ENCODE measurements around the gene PTPN7.
"Not testable (repeated sequence)": the region's sequence is repeated elsewhere in the genome, so short reads cannot be mapped to it uniquely, and the experiment has no call there.

The PTPN7 gene

DNA sequence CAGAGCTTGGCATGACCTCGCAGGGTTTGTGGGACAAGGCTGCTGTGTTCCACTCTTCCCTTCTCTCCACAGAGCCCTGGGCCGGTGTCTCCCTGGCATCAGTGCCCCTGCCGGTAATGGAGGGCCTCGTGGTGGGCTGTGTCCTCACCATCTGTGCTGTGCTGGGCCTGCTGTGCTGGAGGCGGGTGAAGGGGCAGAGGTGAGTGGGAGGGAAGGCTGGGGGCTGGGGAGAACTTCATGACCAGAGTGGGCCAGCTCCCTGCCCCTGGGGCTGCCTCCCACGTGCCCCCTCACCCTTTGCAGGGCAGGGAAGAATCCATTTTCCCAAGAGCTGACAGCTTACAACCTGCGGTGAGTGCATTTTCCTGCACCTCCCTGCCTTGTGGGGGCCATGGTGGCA, 21.2 kb upstream of the PTPN7 start:
- Mint-ChIP-seq H3K27ac (no peak overlapping the region), H3K36me3 (ENCODE audit: low read depth) (no peaks in the 10 kb centered on the region), H3K9me3 (no peaks in the 10 kb centered on the region), H3K4me1 (peaks cover 23% of the 10 kb centered on the region), H3K4me3 (no peak overlapping the region), H3K27me3 (peaks cover 2% of the 10 kb centered on the region)
- DNase-seq: no peak
- ATAC-seq: no peak

DNA sequence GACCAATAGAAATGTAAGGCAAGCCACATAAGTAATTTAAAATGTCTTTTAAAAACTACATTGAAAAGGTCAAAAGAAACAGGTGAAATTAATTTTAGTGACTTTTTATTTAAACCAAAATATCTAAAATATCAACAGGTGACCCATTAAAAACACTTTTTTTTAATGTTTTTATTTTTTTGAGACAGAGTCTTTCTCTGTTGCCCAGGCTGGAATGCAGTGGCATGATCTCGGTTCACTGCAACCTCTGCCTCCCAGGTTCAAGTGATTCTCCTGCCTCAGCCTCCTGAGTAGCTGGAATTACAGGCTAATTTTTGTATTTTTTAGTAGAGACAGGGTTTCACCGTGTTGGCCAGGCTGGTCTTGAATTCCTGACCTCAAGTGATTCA, 20.3 kb upstream of the PTPN7 start:
- not testable (repeated sequence) for H3K27ac Mint-ChIP-seq; ATAC-seq; H3K4me3 Mint-ChIP-seq; DNase-seq; H3K36me3 Mint-ChIP-seq (ENCODE audit: low read depth); H3K9me3 Mint-ChIP-seq; H3K27me3 Mint-ChIP-seq
- H3K4me1 Mint-ChIP-seq: peaks cover 23% of the 10 kb centered on the region

DNA sequence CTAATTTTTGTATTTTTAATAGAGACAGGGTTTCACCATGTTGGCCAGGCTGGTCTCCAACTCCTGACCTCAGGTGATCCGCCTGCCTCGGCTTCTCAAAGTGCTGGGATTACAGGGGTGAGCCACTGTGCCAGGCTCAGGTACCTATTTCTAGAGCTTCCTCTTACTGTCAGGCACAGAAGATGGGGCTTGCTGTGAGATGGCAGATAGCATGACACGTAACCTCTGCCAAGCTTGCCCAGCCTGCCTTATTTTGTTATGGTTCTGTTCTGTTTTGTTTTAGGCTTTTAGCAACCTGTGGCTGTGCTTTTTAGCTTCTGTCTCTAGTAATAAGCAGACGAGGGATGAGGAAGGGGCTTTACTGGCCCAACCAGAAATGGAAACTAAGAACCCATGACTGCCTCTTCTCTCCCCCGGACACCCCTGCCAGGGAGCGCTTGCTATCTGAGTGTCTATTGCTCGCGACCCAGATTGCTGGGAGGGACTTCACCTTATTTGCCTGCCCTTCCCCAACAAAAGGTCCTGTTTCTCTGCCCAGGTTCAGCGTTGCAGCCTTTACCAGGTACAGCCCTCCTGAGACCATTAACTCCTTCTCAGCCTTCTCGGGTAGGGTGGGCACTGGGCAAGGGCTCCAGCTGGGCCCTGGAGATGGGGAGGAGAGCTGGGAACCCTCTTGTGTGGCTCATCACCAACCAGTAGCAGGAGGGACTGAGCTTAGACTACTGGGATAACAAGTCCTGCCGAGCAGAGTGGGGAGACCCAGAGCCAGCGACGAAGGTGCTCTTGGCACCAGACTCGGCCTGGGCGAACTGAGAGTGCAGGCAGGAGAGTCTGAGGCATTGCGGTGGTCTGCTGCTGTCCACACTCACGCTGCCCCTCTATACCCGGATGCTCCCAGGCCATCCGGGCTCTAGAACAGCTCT, 19.7 kb upstream of the PTPN7 start:
- ATAC-seq (no peak), DNase-seq (no peak)
- Mint-ChIP-seq H3K27me3 (peaks cover 2% of the 10 kb centered on the region), H3K9me3 (no peaks in the 10 kb centered on the region), H3K4me1 (peaks cover 22% of the 10 kb centered on the region), H3K27ac (no peak overlapping the region), H3K4me3 (no peak overlapping the region), H3K36me3 (ENCODE audit: low read depth) (no peaks in the 10 kb centered on the region)

DNA sequence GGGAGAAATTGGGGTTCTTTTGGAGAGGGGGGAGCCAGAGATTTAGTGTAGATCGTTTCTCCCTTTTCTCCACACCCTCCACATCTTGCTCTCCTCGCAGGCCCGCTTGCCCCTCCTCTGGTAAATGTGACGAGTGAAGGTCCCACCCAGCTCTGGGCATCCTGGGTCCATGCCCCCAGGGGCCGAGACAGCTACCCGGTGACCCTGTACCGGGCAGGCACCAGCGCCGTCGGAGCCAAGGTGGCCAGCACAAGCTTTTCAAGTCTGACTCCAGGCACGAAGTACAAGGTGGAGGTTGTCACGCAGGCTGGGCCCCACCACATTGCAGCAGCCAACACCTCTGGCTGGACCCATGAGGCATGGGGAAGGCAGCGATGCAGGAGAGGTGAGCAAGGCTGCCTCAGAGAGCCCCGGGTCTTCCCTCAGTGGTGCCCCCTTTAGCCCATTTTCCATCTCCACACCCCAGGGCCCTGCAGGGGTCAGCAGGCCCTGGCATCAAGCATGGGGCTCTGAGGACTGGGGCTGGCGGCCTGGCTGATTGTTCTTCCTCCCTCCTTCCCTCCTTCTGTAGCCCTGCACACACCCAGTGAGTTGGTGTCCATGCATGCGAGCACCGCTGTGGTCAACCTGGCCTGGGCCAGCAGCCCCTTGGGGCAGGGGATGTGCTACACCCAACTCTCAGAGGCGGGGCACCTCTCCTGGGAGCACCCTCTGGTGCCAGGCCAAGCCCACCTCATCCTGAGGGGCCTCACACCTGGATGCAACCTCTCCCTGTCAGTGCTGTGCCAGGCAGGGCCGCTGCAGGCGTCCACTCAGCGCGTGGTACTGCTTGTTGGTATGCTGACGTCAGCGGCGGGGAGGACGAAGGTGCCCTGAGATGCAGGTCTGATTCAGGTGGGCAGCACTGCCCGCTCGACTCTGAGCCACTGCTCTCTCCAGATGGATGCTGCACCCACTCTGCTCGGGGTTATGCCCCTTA, 16.8 kb upstream of the PTPN7 start:
- Mint-ChIP-seq H3K4me1 (peaks cover 5% of the 10 kb centered on the region), H3K27ac (no peak overlapping the region), H3K27me3 (no peaks in the 10 kb centered on the region), H3K9me3 (no peaks in the 10 kb centered on the region), H3K36me3 (ENCODE audit: low read depth) (no peaks in the 10 kb centered on the region), H3K4me3 (no peak overlapping the region)
- ATAC-seq: no peak
- no peak for DNase-seq

DNA sequence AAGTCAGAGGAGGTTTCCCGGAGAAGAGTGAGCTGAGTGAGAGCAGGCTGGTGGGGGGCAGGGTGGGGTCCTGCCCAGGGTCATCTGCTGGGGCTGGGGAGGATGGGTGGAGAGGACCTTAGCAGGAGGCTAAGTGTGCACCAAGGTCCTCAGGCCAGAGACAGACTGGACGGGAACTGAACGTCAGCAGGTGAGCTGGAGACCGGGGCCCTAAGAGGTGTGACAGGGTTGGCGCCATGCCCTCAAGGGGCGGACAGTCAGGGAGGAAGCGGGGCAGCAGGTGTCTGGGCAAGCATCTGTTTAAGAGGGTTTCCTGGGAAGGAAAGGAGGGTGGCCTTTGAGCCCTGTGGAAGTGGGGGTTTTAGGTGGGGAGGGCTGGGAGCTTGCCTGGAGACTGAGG, 13.6 kb upstream of the PTPN7 start:
- H3K9me3 Mint-ChIP-seq: no peaks in the 10 kb centered on the region
- H3K36me3 Mint-ChIP-seq (ENCODE audit: low read depth): no peaks in the 10 kb centered on the region
- peaks cover 4% of the 10 kb centered on the region for H3K4me1 Mint-ChIP-seq
- no peak for DNase-seq
- ATAC-seq: no peak
- H3K27ac Mint-ChIP-seq: no peak overlapping the region
- H3K27me3 Mint-ChIP-seq: no peaks in the 10 kb centered on the region
- H3K4me3 Mint-ChIP-seq: no peak overlapping the region

DNA sequence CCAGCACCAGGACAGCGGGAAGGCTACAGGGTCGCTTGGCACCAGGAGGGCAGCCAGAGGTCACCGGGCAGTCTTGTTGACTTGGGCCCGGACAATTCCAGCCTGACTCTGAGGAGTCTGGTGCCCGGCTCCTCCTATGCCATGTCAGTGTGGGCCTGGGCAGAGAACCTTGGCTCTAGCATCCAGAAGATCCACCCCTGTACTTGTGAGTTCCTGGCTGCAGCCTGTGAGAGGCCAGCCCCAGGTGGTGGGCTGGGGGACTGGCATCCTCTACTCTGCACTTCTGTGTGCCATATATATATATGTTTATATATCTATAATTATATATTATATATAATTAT, 11.6 kb upstream of the PTPN7 start:
- ATAC-seq (peak; percentile 41), DNase-seq (no peak)
- Mint-ChIP-seq H3K27me3 (no peaks in the 10 kb centered on the region), H3K4me3 (no peak overlapping the region), H3K4me1 (peaks cover 8% of the 10 kb centered on the region), H3K9me3 (no peaks in the 10 kb centered on the region), H3K27ac (no peak overlapping the region), H3K36me3 (ENCODE audit: low read depth) (no peaks in the 10 kb centered on the region)

DNA sequence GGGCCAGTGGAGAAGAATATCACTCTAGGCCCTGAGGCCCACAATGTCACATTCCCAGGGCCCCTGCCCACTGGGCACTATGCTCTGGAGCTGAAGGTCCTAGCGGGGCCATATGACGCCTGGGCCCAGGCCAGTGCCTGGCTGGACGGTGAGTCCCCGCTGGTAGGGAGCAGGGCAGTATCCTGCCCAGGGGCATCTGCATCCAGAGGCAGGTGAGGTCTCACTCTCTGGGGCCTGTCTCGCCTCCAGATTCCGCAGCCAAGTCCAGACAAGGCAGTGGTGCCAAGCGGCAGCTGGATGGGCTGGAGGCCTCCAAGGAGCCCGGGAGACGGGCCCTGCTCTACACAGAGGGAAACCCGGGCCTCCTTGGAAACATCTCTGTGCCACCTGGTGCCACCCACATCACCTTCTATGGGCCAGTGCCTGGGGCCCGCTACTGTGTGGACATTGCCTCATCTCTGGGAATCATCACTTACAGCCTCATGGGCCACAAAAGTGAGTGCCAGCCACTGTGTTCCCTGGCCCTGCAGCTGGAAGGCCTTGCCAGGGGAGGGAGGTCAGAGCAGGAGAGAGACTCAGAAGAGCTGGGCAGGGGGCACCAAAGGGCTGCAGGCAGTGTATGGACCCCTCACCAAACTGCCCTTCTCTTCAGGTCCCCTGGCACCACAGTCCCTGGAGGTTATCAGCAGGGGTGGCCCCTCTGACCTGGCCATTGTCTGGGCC, 11.1 kb upstream of the PTPN7 start:
- ATAC-seq (no peak), DNase-seq (no peak)
- peaks cover 13% of the 10 kb centered on the region for H3K4me1 Mint-ChIP-seq
- H3K27me3 Mint-ChIP-seq: no peaks in the 10 kb centered on the region
- H3K4me3 Mint-ChIP-seq: no peak overlapping the region
- H3K9me3 Mint-ChIP-seq: no peaks in the 10 kb centered on the region
- H3K27ac Mint-ChIP-seq: no peak overlapping the region
- no peaks in the 10 kb centered on the region for H3K36me3 Mint-ChIP-seq (ENCODE audit: low read depth)

DNA sequence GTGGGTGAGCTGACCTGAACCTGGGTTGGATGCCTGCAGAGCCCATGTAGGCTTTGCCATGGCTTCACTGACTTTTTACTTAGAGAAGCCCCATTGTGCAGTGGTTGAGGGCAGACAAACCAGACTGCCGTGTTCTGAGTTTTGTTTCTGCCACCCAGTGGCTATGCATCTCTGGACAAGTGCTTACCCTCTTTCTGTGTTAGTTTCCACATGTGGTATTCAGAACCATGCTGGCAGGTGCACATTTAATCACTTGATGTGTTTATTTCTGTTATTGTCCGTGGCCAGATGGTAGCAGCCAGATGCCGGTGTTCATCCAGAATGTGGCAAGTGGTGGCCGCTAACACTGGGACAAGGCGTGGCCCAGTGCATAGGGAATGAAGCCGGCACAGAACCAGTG, 10.3 kb upstream of the PTPN7 start:
- ATAC-seq (no peak), DNase-seq (no peak)
- no peak overlapping the region for H3K4me3 Mint-ChIP-seq
- no peaks in the 10 kb centered on the region for H3K27me3 Mint-ChIP-seq
- H3K36me3 Mint-ChIP-seq (ENCODE audit: low read depth): no peaks in the 10 kb centered on the region
- no peaks in the 10 kb centered on the region for H3K9me3 Mint-ChIP-seq
- H3K27ac Mint-ChIP-seq: no peak overlapping the region
- H3K4me1 Mint-ChIP-seq: peaks cover 20% of the 10 kb centered on the region

DNA sequence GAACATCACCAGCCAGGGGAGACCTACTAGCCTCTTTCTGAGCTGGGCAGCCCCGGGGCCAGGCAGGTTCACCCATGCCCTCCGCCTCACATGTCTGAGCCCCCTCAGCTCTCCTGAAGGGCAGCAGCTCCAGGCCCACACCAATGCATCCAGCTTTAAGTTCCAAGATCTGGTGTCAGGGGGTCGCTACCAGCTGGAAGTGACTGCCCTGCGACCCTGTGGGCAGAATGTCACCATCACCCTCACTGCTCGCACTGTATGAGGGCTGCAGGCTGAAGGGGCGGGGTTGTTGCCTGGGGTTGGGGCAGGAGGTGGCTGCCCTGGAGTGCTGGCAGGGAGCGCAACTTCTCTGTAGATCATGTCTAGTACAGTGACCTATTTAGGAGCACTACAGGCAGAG, 8.5 kb upstream of the PTPN7 start:
- H3K36me3 Mint-ChIP-seq (ENCODE audit: low read depth): no peaks in the 10 kb centered on the region
- ATAC-seq (no peak), DNase-seq (no peak)
- H3K4me1 Mint-ChIP-seq: peaks cover 39% of the 10 kb centered on the region
- H3K9me3 Mint-ChIP-seq: no peaks in the 10 kb centered on the region
- no peak overlapping the region for H3K27ac Mint-ChIP-seq
- no peaks in the 10 kb centered on the region for H3K27me3 Mint-ChIP-seq
- H3K4me3 Mint-ChIP-seq: no peak overlapping the region

DNA sequence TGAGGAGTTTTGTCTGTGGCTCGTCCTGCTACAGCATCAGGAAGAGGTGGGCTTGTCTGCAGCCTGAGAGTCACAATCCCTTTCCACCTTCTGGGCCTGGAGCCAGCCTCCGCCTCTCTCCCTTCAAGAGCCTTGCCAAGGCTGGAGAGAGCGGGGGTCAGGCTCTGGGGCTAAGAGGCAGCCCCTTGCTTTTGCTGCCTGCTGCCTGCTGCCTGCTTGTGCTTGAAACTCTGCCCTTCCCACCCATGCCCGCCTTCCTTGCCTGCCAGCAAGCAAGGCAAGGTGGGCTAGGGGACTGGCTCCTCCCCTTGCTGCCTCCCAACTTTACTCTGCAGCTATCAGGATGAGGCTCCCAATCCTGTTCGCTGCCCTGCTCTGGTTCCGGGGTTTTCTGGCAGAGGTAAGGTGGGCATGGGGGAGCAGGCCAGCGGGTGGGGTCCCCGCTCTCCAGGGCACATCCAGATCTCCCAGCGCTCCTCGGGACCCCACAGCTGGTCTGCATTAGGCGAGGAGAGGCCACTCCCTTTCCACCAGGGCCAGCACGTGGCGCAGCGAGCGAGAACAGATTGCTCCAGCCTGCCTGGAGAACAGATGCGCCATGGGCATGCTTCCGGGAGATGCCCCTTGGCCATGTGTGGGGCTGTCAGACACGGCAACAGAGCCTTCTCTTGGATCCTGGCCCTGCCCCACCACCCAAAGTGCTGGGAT, 7.5 kb upstream of the PTPN7 start:
- Mint-ChIP-seq H3K9me3 (no peaks in the 10 kb centered on the region), H3K27ac (no peak overlapping the region), H3K27me3 (no peaks in the 10 kb centered on the region), H3K4me3 (no peak overlapping the region), H3K36me3 (ENCODE audit: low read depth) (no peaks in the 10 kb centered on the region), H3K4me1 (peaks cover 49% of the 10 kb centered on the region)
- ATAC-seq (no peak), DNase-seq (no peak)

DNA sequence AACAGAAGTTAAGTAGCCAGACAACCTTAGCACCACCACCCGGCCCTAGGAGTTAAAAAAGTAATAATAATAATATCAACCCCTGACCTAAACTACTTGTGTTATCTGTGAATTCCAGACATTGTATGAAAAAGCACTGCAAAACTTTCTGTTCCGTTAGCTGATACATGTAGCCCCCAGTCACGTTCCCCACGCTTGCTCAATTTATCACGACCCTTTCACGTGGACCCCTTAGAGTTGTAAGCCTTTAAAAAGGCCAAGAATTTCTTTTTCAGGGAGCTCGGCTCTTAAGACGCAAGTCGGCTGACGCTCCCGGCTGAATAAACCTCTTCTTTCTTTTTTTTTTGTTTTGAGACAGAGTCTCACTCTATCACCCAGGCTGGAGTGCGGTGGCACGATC, 6.7 kb upstream of the PTPN7 start:
- not testable (repeated sequence) for H3K27me3 Mint-ChIP-seq; H3K9me3 Mint-ChIP-seq; ATAC-seq; H3K27ac Mint-ChIP-seq; H3K4me3 Mint-ChIP-seq; DNase-seq; H3K36me3 Mint-ChIP-seq (ENCODE audit: low read depth)
- peaks cover 57% of the 10 kb centered on the region for H3K4me1 Mint-ChIP-seq

DNA sequence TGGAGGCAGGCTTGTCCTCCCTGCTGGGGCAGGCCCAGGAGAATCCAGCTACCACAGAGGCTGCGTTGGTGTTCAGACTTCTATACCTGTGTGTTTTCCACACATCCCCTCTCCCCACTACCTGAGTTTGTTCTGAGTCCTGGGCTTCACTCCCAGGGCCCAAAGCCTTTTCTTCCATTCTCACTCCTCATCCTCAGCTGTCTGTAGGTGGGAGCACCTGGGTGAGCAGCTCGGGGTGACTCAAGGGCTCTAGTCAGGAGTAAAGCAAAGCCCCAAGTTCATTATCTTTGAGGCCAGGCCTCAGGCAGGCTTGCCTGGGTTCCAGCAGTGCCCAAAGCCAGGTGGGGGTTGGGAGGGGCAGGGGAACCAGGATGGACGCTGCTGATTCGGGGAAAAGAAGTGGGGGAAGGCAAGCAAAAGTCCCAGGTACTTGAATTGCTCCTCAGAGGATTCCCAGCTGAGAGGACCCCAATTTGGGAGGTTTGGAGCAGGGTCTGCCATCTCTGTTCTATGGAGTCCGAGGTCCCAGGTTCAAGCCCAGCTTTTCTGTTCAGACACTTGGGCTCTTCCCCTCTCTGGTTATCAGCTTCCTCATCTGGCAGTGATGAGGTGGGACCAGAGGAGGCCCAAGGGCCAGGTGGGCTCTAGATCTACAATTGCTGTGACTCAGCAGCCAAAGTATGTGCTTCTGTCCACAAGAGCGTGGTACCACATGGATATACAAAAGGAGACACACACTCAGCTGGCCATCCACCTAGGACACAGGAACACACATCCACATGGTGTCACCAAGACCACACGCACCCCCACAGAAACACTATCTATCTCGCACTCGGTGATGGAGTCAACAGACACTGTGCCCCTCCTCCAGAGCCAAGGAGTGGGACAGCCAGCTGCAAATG, 5.8 kb upstream of the PTPN7 start:
- ATAC-seq (peak; percentile 11), DNase-seq (peak; percentile 33)
- H3K27me3 Mint-ChIP-seq: no peaks in the 10 kb centered on the region

DNA sequence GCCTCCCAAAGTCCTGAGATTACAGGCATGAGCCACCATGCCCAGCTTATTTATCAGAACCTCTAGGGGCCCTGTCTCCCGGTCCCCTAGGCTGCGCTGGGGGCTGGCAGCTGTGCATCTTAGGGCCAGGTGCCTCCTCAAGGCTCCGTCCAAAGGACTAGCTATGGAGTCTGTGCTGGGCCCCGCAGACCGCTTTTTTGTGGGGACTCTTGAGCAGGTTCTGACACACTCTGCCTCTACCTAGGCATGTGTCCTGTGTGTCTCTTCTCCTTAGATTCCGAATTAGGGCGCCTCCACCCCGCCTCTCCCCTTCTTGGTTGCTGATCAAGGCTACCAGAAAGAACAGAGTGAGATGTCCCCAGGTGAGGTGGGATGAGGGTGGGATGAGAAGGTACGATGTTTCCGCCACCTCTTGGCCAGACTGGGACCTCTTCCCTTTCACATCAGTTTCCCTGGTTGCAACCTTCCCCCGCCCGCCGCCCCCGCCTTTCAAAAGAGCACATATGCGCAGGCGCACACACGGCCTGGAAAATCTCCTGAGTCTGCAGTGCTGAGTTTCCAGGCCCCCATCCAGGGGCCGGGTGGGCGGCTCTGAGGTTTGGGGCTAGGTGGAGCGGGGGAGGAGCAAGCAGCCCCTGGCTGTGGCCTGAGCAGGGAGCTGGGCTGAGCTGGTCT, 5.0 kb upstream of the PTPN7 start:
- Mint-ChIP-seq H3K9me3 (no peaks in the 10 kb centered on the region), H3K4me3 (peak overlapping the region; percentile 81), H3K27me3 (no peaks in the 10 kb centered on the region), H3K27ac (peak overlapping the region; percentile 99), H3K4me1 (peaks cover 70% of the 10 kb centered on the region), H3K36me3 (ENCODE audit: low read depth) (no peaks in the 10 kb centered on the region)
- ATAC-seq (peak; percentile 30), DNase-seq (peak; percentile 80)

More for the DNA sequence above, 5.8 kb upstream of the PTPN7 start:
- no peaks in the 10 kb centered on the region for H3K36me3 Mint-ChIP-seq (ENCODE audit: low read depth)
- peak overlapping the region; percentile 81 for H3K4me3 Mint-ChIP-seq
- peaks cover 65% of the 10 kb centered on the region for H3K4me1 Mint-ChIP-seq
- H3K9me3 Mint-ChIP-seq: no peaks in the 10 kb centered on the region
- H3K27ac Mint-ChIP-seq: peak overlapping the region; percentile 99

Measured in activated naive CD8-positive, alpha-beta T cell treated with anti-CD3 and anti-CD28 coated beads, Interleukin-2, amount 50 U/mL, for 24 hours (primary cell).